ENCODE results near the gene CBARP.

Gene CBARP

DNA sequence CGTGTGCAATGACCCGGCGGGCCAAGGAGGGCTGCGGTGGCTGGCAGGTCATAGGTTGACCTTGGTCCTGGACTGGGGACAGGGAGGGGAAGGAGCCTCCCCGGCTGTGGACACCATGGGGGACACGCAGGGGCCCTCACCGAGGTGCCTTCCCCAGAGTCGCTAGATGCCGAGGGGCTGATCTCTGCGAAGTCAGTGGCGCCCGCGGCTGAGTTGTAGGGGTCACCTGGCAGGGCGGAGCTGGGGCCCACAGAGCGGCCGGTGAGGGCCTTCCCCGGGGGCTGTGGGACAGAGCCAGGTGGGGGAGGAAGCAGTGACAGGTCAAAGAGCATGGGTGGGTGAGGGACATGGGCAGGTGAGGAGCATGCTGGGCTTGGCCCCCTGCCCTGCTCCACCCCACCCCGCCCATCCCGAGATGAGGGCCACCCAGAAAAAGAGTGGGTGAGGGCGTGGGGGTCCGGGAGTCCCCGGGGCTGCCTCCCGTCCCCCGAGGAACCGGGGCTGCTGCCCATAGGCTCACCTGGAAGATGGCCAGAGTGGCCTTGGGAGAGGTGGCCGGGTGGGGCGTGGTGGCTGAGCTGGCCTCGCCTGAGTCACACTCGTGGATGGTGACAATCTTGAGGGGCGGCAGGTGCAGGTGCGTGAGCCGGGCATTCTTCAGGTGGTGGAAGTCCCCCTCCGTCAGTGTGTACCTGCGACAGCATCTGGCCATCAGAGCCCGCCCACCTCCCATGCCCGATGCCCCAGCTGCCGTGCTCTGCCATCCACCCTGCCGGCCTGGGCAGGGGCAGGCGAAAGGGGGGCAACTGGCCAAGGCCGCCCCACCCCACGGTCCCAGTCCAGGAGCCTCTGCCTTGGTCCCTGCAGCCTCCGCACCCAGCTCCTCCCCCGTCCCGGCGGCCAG is 3.5 kb downstream of the CBARP start:
- no peak for TF ChIP-seq SIN3A (IDR thresholded peaks at IDR 0.05; ENCODE audit: borderline replicate concordance, insufficient read depth, low read length)
- TF ChIP-seq TAF1 (IDR thresholded peaks at IDR 0.05; ENCODE audit: borderline replicate concordance, insufficient read depth, low read length) = no peak
- no peak for TF ChIP-seq FOXP2 (optimal IDR thresholded peaks at IDR 0.05; ENCODE audit: borderline replicate concordance, extremely low read depth, extremely low read length, insufficient read depth)
- TF ChIP-seq, protein P1, sequence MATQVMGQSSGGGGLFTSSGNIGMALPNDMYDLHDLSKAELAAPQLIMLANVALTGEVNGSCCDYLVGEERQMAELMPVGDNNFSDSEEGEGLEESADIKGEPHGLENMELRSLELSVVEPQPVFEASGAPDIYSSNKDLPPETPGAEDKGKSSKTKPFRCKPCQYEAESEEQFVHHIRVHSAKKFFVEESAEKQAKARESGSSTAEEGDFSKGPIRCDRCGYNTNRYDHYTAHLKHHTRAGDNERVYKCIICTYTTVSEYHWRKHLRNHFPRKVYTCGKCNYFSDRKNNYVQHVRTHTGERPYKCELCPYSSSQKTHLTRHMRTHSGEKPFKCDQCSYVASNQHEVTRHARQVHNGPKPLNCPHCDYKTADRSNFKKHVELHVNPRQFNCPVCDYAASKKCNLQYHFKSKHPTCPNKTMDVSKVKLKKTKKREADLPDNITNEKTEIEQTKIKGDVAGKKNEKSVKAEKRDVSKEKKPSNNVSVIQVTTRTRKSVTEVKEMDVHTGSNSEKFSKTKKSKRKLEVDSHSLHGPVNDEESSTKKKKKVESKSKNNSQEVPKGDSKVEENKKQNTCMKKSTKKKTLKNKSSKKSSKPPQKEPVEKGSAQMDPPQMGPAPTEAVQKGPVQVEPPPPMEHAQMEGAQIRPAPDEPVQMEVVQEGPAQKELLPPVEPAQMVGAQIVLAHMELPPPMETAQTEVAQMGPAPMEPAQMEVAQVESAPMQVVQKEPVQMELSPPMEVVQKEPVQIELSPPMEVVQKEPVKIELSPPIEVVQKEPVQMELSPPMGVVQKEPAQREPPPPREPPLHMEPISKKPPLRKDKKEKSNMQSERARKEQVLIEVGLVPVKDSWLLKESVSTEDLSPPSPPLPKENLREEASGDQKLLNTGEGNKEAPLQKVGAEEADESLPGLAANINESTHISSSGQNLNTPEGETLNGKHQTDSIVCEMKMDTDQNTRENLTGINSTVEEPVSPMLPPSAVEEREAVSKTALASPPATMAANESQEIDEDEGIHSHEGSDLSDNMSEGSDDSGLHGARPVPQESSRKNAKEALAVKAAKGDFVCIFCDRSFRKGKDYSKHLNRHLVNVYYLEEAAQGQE (IDR thresholded peaks at IDR 0.05; ENCODE audit: insufficient read depth in 1 of 2, low read depth in 2 of 2, low read length in 2 of 2) = no peak
- no peak for TF ChIP-seq POLR2AphosphoS5 (IDR thresholded peaks at IDR 0.05; ENCODE audit: low read depth, low read length)

- no peak for TF ChIP-seq POLR2AphosphoS5 (IDR thresholded peaks at IDR 0.05; ENCODE audit: low read depth, low read length)
- no peak for TF ChIP-seq TAF1 (IDR thresholded peaks at IDR 0.05; ENCODE audit: borderline replicate concordance, insufficient read depth, low read length)
Observed at GRCh38 chr19:1233115-1233667, 4.6 kb downstream of the CBARP start.

DNA sequence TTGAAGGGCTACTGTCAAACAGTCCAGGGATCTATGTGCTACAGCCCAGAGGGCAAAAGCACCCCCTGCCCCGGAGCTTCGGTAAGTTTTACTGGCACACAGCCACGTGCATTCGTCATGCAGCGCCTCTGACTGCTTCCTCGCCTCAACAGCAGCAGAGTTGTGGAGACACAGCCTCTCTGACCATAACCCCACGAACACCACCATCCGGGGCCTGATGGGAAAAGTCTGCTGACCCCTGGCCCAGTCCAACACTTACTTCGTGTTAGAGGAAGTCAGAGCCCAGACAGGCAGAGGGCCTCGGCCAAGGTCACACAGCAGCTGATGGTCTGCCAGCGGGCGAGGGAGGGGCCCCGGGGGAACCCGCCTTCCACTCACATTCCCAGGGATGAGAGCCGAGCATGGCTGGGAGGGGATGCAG is 5.1 kb downstream of the CBARP start:
- TF ChIP-seq SIN3A (IDR thresholded peaks at IDR 0.05; ENCODE audit: borderline replicate concordance, insufficient read depth, low read length) (no peak), POLR2AphosphoS5 (IDR thresholded peaks at IDR 0.05; ENCODE audit: low read depth, low read length) (no peak), TAF1 (IDR thresholded peaks at IDR 0.05; ENCODE audit: borderline replicate concordance, insufficient read depth, low read length) (no peak), FOXP2 (optimal IDR thresholded peaks at IDR 0.05; ENCODE audit: borderline replicate concordance, extremely low read depth, extremely low read length, insufficient read depth) (no peak)
- TF ChIP-seq, protein P1 (IDR thresholded peaks at IDR 0.05; ENCODE audit: insufficient read depth in 1 of 2, low read depth in 2 of 2, low read length in 2 of 2) = no peak

DNA sequence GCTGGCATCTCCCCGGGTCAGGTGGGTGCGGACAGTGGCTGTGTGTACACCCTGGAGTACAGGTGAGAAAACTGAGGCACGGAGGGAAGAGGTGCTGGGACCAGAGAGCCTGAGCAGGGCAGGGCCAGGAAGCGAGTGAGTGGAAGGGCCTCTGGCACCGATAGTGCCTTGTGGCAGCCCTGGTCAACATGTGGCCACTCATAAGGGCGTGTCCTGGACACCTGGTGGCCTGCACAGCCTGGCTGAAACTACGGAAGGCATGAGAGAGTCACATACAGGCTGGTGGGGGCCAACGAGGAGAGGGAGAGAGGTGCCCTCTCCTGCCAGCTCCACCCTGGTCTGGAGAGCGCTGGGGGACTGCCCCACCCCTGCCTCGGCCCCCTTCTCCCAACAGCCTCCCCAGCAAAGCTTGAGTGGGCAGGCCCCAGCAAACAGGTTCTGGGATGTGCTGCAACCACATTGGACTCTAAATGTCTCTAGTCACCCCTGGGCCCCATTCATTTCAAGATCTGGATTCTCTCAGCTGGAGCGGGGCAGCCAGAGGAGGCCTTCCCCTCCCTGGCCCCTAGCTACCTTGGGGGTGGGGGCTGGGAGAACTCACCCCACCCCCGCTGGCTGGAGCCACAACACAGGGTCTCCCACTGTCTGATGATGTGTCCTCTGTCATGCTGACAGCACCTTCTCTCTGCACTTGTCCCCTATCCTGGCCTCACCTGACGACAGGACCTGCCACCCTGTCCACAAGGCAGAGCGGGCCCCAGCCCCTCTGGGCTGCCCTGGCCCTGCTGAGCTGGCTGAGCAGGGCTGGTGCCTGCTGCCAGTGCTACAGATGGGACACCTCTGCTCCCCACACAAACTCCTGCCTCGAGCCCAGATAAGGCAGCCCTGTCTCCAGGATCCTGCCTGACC is 5.8 kb downstream of the CBARP start:
- TF ChIP-seq TAF1 (IDR thresholded peaks at IDR 0.05; ENCODE audit: borderline replicate concordance, insufficient read depth, low read length) (no peak), FOXP2 (optimal IDR thresholded peaks at IDR 0.05; ENCODE audit: borderline replicate concordance, extremely low read depth, extremely low read length, insufficient read depth) (no peak), SIN3A (IDR thresholded peaks at IDR 0.05; ENCODE audit: borderline replicate concordance, insufficient read depth, low read length) (no peak), POLR2AphosphoS5 (IDR thresholded peaks at IDR 0.05; ENCODE audit: low read depth, low read length) (no peak)
- TF ChIP-seq, protein P1 (IDR thresholded peaks at IDR 0.05; ENCODE audit: insufficient read depth in 1 of 2, low read depth in 2 of 2, low read length in 2 of 2) = no peak

DNA sequence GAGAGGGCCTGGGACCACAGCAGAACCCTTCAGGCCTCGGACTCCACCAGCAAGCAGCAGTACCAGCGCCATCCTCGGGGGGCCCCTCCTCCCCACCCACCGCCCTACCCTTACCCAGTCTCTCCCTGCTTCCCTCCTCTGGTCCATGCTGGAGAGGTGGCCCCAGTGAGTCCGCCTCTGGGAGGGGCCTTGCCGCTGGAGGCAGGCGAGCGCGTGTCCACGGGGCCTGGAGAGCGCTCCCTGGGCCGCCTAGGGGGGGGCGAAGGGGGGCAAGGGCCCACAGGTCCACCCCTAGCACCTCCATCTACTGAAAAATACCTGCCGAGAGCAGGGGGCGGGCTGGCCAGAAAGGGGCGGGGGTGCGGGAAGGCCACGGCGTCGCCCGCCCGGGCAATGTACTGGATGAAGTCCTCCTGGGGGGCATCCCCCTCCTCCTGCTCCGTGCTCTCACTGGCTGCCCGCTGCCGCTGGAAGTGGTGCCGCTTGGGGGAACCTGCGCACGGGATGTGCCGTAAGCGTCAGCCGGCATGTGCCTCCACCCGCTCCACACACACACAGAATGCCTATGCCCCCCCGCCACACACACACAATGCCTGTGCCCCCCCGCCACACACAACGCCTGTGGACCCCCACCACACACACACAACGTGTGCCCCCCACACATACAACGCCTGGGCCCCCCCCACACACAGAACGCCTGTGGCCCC is 6.9 kb downstream of the CBARP start:
- TF ChIP-seq, protein P1 (IDR thresholded peaks at IDR 0.05; ENCODE audit: insufficient read depth in 1 of 2, low read depth in 2 of 2, low read length in 2 of 2) = no peak

All from PFSK-1 (cell line).